Lower lobe of right lung (tissue), 2 donors: Measurements from ENCODE around the gene ALG1. TPM values are rescaled to one million over a fixed set of nuclear protein-coding genes. Genes with fewer than 3 reads are reported as not detected.

Experiments used
- ATAC-seq, 2 donors: fragments of 200-7000 bp; cut with Tn5 transposase; one replicate each; pipeline ENCODE4 v1.9.1; 2020 to 2022; ENCODE audit warnings: mild to moderate bottlenecking in 2 of 2, moderate library complexity in 2 of 2
- DNase-seq: peaks from one replicate; pipeline ENCODE4 v3.0.0-alpha.2; 2020
- H3K27ac ChIP-seq: fragments of 200-600 bp; one replicate; pipeline ENCODE4 v1.8.0; 2022
- H3K27me3 ChIP-seq: fragments of 200-600 bp; one replicate; pipeline ENCODE4 v1.8.0; 2022; ENCODE audit warnings: low read depth
- H3K36me3 ChIP-seq: fragments of 200-600 bp; one replicate; pipeline ENCODE4 v1.8.0; 2022; ENCODE audit warnings: mild to moderate bottlenecking
- H3K4me1 ChIP-seq: fragments of 200-600 bp; one replicate; pipeline ENCODE4 v1.8.0; 2022
- H3K4me3 ChIP-seq: fragments of 200-600 bp; one replicate; pipeline ENCODE4 v1.8.0; 2022; ENCODE audit warnings: mild to moderate bottlenecking
- H3K9me3 ChIP-seq: fragments of 200-600 bp; one replicate; pipeline ENCODE4 v1.8.0; 2022
- intact Hi-C: fragments of 100-400 bp; cut with DNase I; formaldehyde crosslinking; loops from one replicate; pipeline ENCODE4 v1.11.0; 2022
- long read RNA-seq: library from polyadenylated mRNA; unstranded; transcript quantifications from one replicate; pipeline ENCODE4 v2.0.0, GENCODE V29; 2021
- total RNA-seq: library from RNA; stranded (reverse); fragmentation: NEBNext Ultra II Directional; extraction: Animal tissue kit (Norgen Biotek cat#: 25700); gene quantifications from one replicate; pipeline ENCODE4 v1.2.1, GENCODE V29; 2021
- TF ChIP-seq, protein P1 (sequence below): fragments of 200-600 bp; IDR thresholded peaks from one replicate; pipeline ENCODE4 v1.8.0; 2022; ENCODE audit warnings: antibody characterized with exemption, mild to moderate bottlenecking
- donor health status: DM: no; HTN: yes; CAD: no; lungs with severe emphysema.

The ALG1 gene, protein sequence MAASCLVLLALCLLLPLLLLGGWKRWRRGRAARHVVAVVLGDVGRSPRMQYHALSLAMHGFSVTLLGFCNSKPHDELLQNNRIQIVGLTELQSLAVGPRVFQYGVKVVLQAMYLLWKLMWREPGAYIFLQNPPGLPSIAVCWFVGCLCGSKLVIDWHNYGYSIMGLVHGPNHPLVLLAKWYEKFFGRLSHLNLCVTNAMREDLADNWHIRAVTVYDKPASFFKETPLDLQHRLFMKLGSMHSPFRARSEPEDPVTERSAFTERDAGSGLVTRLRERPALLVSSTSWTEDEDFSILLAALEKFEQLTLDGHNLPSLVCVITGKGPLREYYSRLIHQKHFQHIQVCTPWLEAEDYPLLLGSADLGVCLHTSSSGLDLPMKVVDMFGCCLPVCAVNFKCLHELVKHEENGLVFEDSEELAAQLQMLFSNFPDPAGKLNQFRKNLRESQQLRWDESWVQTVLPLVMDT
- total RNA-seq = 17.8 TPM
- long read RNA-seq, transcript ALG1-201 (13 exons, 2,132 nt) = major isoform, 60 of 100 reads
- long read RNA-seq, partial matches to known transcripts = 7 of 100 reads
- long read RNA-seq, other reads (novel, unspliced or antisense) = 32 of 100 reads

DNA sequence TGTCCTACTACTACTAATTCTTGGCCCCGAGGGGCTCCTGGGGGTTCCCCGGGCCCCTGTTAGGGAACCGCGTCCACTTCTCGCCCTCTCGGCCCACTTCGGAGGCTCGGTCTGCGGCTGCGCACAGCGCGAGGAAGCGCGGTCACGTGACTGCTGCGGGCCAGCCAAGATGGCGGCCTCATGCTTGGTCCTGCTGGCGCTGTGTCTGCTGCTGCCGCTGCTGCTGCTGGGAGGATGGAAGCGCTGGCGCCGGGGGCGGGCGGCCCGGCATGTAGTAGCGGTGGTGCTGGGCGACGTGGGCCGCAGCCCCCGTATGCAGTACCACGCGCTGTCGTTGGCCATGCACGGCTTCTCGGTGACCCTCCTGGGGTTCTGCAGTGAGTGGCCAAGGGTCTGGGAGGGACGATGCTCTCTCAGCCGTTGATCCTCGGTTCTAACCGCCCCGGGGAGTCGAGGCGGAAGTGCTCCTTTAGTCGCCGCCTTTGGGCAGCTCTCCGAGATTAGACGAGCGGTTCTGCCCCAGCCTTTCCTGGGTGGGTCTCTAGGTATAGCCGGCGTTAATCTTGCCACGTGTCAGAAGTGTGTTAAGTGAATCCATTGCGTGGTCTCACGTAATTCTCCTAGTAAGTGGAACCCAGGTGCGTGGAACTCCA, at the start of gene ALG1:
Gene ALG1, plus strand, starts transcription at position 163 of the 653 bp plus-strand sequence. Its CDS starts 7 bp downstream, at position 170.
- no peaks in the 10 kb centered on the region for H3K9me3 ChIP-seq
- no peaks in the 10 kb centered on the region for H3K27me3 ChIP-seq
- TF ChIP-seq, protein P1, sequence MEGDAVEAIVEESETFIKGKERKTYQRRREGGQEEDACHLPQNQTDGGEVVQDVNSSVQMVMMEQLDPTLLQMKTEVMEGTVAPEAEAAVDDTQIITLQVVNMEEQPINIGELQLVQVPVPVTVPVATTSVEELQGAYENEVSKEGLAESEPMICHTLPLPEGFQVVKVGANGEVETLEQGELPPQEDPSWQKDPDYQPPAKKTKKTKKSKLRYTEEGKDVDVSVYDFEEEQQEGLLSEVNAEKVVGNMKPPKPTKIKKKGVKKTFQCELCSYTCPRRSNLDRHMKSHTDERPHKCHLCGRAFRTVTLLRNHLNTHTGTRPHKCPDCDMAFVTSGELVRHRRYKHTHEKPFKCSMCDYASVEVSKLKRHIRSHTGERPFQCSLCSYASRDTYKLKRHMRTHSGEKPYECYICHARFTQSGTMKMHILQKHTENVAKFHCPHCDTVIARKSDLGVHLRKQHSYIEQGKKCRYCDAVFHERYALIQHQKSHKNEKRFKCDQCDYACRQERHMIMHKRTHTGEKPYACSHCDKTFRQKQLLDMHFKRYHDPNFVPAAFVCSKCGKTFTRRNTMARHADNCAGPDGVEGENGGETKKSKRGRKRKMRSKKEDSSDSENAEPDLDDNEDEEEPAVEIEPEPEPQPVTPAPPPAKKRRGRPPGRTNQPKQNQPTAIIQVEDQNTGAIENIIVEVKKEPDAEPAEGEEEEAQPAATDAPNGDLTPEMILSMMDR = no peak
- peaks cover 31% of the 10 kb centered on the region for H3K36me3 ChIP-seq
- intact Hi-C loops = no loop called here
- H3K4me1 ChIP-seq = peaks cover 17% of the 10 kb centered on the region
- DNase-seq (peak; percentile 93), ATAC-seq (peak; percentile 95 to 98)
- peak within 1 kb of the TSS; percentile 90 for H3K4me3 ChIP-seq
- H3K27ac ChIP-seq = peak within 1 kb of the TSS; percentile 88

DNA sequence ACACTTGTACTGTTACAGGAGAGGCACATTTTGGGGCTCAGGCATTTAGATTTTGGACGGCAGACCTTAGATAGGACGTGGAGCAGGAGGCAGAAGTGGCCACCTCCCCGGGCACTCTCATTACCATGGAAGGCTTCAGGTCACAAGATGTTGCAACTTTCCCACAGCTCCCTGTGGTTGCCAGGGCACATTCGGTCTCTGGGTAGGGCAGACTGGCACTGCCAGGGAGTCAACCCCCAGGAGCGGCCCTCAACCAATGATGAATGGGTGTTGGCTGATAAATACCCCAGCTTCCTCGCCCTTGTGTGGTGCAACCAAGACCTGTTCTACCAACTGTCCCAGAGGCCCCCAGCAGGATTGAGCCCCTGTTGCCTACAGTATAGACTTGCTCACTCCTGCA, 49.1 kb upstream of the ALG1 start:
- Histone ChIP-seq H3K27me3 (no peaks in the 10 kb centered on the region), H3K36me3 (peaks cover 15% of the 10 kb centered on the region), H3K27ac (no peak overlapping the region), H3K9me3 (no peaks in the 10 kb centered on the region), H3K4me3 (no peak overlapping the region), H3K4me1 (no peaks in the 10 kb centered on the region)
- DNase-seq (no peak), ATAC-seq (no peak)
- intact Hi-C loops = no loop called here
- TF ChIP-seq, protein P1 = no peak

DNA sequence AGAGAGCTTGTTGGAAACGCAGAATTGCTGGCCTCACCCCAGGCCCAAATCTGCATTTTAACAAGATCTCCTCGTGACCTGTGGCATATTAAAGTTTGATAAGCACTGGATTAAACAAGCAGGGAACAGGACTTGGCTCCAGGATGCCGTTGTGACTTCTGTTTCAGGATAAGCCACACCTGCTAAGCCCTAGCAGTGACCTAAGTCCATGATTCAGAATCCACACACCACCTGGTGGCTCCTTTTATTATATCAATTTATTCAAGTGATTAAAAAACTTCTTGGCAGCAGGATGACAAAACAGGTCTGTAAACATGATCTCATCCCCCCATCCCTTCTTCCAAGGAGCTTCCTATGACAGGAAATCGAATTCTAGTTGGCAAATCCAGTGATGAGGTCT, 47.0 kb upstream of the ALG1 start:
- TF ChIP-seq, protein P1 = no peak

DNA sequence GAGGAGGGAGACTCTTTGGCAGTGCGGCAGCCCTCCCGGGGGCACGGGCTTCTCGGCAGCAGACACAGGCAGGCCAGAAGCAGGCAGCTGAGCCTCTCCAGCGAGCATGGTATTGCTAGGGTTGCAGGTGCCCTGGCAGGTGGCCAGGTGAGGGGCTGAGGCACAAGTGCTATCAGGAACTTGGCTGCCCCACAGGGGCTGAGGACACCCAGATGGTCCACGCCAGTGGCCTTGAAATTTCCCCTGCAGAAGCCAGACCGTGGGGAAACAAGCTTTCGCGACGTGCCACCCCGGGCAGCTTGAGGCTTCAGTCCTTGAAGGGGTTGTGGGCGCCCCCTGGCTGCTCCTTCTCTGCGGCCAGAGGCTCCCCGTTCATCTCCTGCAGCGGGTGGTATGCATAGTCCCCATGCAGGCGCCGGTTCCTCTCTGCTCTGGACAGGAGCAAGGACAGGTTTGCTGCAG, 46.4 kb upstream of the ALG1 start:
- Histone ChIP-seq H3K27ac (no peak overlapping the region), H3K4me1 (no peaks in the 10 kb centered on the region), H3K4me3 (no peak overlapping the region), H3K36me3 (peaks cover 33% of the 10 kb centered on the region), H3K9me3 (no peaks in the 10 kb centered on the region), H3K27me3 (no peaks in the 10 kb centered on the region)
- no peak for ATAC-seq
- TF ChIP-seq, protein P1 = peak; percentile 12
- intact Hi-C loops = no loop called here
- no peak for DNase-seq

More for the DNA sequence above, 47.0 kb upstream of the ALG1 start:
- Histone ChIP-seq H3K36me3 (peaks cover 29% of the 10 kb centered on the region), H3K4me3 (no peak overlapping the region), H3K27me3 (no peaks in the 10 kb centered on the region), H3K27ac (no peak overlapping the region), H3K4me1 (no peaks in the 10 kb centered on the region), H3K9me3 (no peaks in the 10 kb centered on the region)
- DNase-seq = no peak
- ATAC-seq = no peak
- intact Hi-C loops = no loop called here

DNA sequence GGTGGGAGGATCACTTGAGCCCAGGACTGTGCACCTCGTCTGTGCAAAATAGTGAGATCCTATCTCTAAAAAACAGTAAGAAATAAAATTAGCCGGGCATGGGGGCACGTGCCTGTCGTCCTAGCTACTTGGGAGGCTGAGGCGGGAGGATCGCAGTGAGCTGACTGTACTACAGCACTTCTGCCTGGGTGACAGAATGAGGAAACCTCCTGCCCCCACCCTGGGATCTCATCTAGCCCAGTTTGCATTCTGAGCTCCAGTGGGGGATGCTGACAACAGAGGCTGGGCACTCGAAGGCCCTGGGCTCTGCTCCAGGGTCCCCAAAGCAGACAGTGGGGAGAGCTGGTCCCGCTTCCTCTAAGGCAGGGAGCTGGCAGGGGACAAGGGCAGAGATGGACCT, 45.0 kb upstream of the ALG1 start:
- Histone ChIP-seq H3K9me3 (no peaks in the 10 kb centered on the region), H3K4me1 (no peaks in the 10 kb centered on the region), H3K36me3 (peaks cover 33% of the 10 kb centered on the region), H3K27me3 (no peaks in the 10 kb centered on the region), H3K27ac (no peak overlapping the region), H3K4me3 (no peak overlapping the region)
- intact Hi-C loops = no loop called here
- DNase-seq = no peak
- TF ChIP-seq, protein P1 = no peak
- ATAC-seq = no peak
